Mucosa of descending colon (tissue), 3 donors: ENCODE data around the gene SLC2A13. TPM values are rescaled to one million over a fixed set of nuclear protein-coding genes. Genes with fewer than 3 reads are reported as not detected.

Experiments
- ATAC-seq: fragments of 200-7000 bp; cut with Tn5 transposase; one replicate; pipeline ENCODE4 v1.9.1; 2020; ENCODE audit warnings: mild to moderate bottlenecking, moderate library complexity
- DNase-seq, 3 donors: peaks; one replicate each; pipeline ENCODE4 v3.0.0-alpha.2; 2020
- H3K36me3 ChIP-seq: fragments of 200-600 bp; one replicate; pipeline ENCODE4 v1.8.0; 2021; ENCODE audit warnings: low read depth, mild to moderate bottlenecking
- H3K4me1 ChIP-seq: fragments of 200-600 bp; one replicate; pipeline ENCODE4 v1.8.0; 2021; ENCODE audit warnings: low read depth, mild to moderate bottlenecking
- H3K4me3 ChIP-seq: fragments of 200-600 bp; one replicate; pipeline ENCODE4 v1.8.0; 2021; ENCODE audit warnings: mild to moderate bottlenecking
- H3K9me3 ChIP-seq: fragments of 200-600 bp; one replicate; pipeline ENCODE4 v1.8.0; 2021; ENCODE audit warnings: mild to moderate bottlenecking
- intact Hi-C, 2 donors: fragments of 100-400 bp; cut with DNase I in 1 of 2; cut with micrococcal nuclease in 1 of 2; formaldehyde crosslinking; loops; one replicate each; pipeline versions ENCODE4 v1.11.0 to v1.11.1; 2022; cut with DNase I, micrococcal nuclease
- total RNA-seq, 3 donors: library from RNA; stranded (reverse); fragmentation: NEBNext Ultra II Directional in 2 of 3; extraction: Animal tissue kit (Norgen Biotek cat#: 25700) in 2 of 3; gene quantifications; one replicate each; pipeline versions ENCODE4 v1.2.1 to v1.2.4, GENCODE V29; 2021 to 2023
- TF ChIP-seq, protein P1 (sequence below): fragments of 200-600 bp; IDR thresholded peaks from one replicate; pipeline ENCODE4 v1.8.0; 2022; ENCODE audit warnings: antibody characterized with exemption, mild to moderate bottlenecking
- donor health status: DM: no; HTN: no; CAD: no; lungs with moderate emphysema.
- donor health status: DM: no; HTN: no; CAD: no.
- donor health status: DM: no; HTN: yes; CAD: no.

SLC2A13 gene
- total RNA-seq, 3 donors from 2014 or later: 25.0 to 41.8 (median 34.1) TPM

DNA sequence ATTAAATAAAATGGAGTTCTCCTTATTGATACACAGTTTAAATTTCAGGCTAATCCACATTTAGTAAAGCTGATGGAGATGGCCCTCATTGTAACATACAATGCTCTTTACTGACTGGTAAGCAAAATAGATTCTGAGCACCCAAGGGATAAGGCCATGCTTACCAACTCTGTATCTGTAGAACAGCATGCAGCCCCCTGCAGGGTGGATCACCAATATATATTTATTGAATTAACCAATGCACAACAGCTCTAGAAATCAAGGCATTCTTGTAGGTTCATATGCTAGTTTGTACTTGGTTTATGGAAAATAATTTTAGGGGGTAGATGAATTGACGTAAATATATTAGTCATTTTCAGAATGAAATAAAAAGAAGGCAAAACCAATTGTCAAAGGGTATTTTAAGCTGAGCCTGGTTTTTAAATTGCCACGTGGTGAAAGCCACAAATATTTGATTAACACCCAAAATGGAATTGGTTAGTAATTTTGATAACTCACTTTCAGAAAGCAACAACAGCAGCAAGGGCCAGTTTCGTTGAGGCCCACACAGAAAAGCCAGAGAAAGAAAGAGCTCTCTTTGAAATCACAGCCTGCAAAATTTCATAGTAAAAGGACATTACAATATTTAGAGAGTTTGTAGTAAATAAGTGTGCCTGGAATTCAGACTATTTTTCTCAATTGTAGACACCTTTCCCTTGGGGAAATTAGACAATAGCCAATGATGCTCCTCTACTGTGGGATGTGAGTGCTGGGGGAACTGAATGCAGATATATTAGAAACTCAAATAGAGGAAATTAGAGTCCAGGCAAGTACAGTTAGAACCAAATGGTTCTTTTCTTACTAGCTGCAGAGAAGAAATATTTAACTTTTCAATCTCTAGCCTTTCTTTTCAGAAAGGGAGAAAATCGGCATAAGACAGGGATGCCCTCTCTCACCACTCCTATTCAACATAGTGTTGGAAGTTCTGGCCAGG is 270.1 kb downstream of the SLC2A13 start:
- Histone ChIP-seq H3K36me3 (no peaks in the 10 kb centered on the region), H3K4me3 (no peak overlapping the region), H3K9me3 (no peaks in the 10 kb centered on the region), H3K4me1 (no peaks in the 10 kb centered on the region)
- intact Hi-C loops: no loop called here
- TF ChIP-seq, protein P1, sequence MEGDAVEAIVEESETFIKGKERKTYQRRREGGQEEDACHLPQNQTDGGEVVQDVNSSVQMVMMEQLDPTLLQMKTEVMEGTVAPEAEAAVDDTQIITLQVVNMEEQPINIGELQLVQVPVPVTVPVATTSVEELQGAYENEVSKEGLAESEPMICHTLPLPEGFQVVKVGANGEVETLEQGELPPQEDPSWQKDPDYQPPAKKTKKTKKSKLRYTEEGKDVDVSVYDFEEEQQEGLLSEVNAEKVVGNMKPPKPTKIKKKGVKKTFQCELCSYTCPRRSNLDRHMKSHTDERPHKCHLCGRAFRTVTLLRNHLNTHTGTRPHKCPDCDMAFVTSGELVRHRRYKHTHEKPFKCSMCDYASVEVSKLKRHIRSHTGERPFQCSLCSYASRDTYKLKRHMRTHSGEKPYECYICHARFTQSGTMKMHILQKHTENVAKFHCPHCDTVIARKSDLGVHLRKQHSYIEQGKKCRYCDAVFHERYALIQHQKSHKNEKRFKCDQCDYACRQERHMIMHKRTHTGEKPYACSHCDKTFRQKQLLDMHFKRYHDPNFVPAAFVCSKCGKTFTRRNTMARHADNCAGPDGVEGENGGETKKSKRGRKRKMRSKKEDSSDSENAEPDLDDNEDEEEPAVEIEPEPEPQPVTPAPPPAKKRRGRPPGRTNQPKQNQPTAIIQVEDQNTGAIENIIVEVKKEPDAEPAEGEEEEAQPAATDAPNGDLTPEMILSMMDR: no peak
- DNase-seq (no peak), ATAC-seq (no peak)

DNA sequence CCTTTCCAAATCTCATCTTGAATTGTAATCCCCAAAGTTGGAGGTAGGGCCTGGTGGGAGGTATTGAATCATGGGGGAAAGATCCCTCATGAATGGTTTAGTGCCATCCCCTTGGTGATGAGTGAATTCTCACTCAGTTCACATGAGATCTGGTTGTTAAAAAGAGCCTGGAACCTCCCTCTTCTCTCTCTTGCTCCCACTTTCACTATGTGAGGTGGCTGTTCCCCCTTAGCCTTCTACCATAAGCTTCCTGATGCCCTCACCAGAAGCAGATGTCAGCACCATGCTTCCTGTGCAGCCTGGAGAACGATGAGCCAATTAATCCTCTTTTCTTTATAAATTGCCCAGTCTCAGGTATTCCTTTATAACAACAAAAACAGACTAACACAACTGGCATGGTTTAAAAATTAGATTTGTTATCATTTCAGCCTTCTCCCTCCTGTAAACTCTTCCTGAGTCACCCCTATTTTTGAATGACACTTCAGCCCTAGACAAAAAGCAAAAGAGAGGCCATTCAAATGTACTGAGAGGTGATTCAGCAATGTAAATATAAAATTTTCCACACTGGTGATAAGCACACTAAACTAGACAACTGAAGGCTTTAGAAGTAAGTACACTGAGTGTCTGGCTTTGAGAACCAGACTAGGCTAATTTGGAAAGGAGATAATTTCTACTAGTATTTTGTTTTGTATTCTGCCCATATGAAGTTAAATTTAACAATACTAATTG is 274.1 kb downstream of the SLC2A13 start:
- TF ChIP-seq, protein P1: no peak
- H3K9me3 ChIP-seq: no peaks in the 10 kb centered on the region
- no peak overlapping the region for H3K4me3 ChIP-seq
- intact Hi-C loops: no loop called here
- ATAC-seq: peak; percentile 79
- H3K4me1 ChIP-seq: no peaks in the 10 kb centered on the region
- no peak for DNase-seq
- H3K36me3 ChIP-seq: no peaks in the 10 kb centered on the region

DNA sequence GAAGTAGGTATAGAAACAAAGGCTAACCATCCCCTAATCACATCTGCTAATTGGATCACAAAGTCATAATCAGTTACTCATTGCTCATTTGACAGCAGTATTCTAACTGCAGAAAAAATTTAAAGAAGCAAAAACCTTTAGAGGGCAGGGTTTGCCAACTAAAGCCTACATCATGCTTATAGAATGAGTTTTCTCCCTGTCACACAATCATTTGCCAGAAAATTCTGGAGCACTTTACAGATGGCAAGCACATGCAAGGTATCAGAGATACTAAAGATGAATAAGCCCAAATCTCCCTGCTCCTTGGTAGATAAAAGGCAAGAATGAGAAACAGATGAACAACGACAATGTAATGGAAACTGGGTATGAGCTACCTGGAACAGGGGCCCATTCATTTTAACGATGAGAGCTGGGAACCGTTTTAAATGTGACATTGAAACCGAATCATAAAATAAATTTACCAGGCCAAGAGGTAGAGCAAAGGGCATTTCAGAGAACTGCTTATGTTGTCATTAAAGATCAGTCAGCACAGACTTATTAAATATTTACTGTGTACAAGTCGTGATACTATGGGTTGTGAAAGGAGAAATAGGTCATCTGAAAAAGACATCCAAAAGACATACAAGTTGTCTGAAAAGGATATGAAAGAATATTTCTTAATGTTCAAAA is 274.9 kb downstream of the SLC2A13 start:
- TF ChIP-seq, protein P1: no peak
- ATAC-seq (peak; percentile 38), DNase-seq (no peak)
- no peak overlapping the region for H3K4me3 ChIP-seq
- no peaks in the 10 kb centered on the region for H3K9me3 ChIP-seq
- no peaks in the 10 kb centered on the region for H3K4me1 ChIP-seq
- intact Hi-C loops: no loop called here
- H3K36me3 ChIP-seq: no peaks in the 10 kb centered on the region

DNA sequence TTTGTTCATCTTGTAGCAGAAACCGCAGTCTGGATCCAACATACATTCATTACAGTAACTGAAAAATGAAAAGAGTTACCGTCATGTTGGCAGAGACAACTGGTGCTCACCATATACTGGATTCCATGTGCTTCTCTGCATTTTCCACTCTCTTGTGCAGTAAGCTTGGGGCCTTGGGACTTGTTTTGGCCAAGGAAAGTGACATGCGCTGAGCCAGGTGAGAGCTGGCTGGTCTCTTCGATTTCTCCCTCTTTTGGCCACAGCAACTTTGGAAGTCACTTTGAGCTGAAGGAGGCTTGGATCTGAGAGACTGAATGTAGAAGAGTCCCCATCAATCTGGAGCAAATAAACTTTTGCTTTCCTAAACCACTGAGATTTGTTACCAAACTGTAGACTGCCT is 275.7 kb downstream of the SLC2A13 start:
- TF ChIP-seq, protein P1: no peak
- intact Hi-C loops: no loop called here
- ATAC-seq: no peak

DNA sequence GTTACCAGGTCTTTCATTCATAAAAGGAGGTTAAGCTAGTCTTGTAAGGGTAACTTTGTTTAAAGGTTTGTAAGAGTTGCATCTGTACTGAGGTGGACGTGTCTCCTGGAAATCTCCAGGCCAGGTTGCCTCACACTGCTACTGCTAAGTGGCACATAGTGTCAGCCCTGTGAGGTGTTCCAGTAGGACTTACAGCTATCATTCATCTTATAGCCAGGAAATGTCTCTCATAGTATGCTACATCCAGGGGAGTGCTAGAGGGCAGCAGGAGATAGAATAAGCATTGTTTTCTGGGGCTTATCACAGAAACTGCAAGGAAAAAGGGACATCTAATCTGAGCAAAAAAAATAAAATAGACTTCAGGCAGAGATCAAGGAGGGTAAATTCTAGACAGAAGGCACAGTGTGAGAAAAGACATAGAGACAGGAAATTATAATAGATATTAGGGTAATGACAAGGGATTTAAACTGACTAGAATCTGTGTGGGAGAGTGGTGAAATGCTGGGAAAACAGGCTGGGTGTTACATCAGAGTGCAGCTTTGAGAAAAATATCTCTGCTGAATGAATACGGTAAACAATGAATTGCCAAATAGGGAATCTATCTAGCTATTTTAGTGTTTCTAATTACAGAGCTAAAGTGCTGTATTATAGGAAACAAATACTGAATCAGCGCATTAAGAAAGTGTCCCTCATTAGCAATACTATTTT is 281.2 kb downstream of the SLC2A13 start:
- DNase-seq: no peak
- Histone ChIP-seq H3K36me3 (no peaks in the 10 kb centered on the region), H3K4me3 (no peak overlapping the region), H3K4me1 (no peaks in the 10 kb centered on the region), H3K9me3 (no peaks in the 10 kb centered on the region)
- intact Hi-C loops: no loop called here
- no peak for ATAC-seq
- TF ChIP-seq, protein P1: no peak

More for the DNA sequence above, 275.7 kb downstream of the SLC2A13 start:
- H3K36me3 ChIP-seq: no peaks in the 10 kb centered on the region
- no peak overlapping the region for H3K4me3 ChIP-seq
- no peaks in the 10 kb centered on the region for H3K4me1 ChIP-seq
- no peak for DNase-seq
- no peaks in the 10 kb centered on the region for H3K9me3 ChIP-seq
